Natural killer cell (primary cell): ENCODE results near the gene NPHP4. TPM values are rescaled to one million over a fixed set of nuclear protein-coding genes. Genes with fewer than 3 reads are reported as not detected.

Experiments
- ATAC-seq, 3 donors: fragments of 150-1000 bp in 2 of 3; fragments of 200-7000 bp in 1 of 3; cut with Tn5 transposase; 1 replicate in 1 of 3; 2 replicates in 2 of 3; pipeline ENCODE4 v1.10.0; 2021; ENCODE audit warnings: mild to moderate bottlenecking in 2 of 3, moderate library complexity in 2 of 3
- DNase-seq, 2 donors: peaks; one replicate each; pipeline versions ENCODE4 v3.0.0 to v3.0.0-alpha.2; 2013 to 2021; ENCODE audit warnings: mixed read lengths in 1 of 2
- H3K27ac ChIP-seq: one replicate; pipeline ENCODE4 v1.5.1; 2013; ENCODE audit warnings: mild to moderate bottlenecking, low read length
- H3K27me3 ChIP-seq: one replicate; pipeline ENCODE4 v1.6.1; 2013; ENCODE audit warnings: low read length; ENCODE audit not compliant: control insufficient read depth, insufficient read depth
- H3K36me3 ChIP-seq: one replicate; pipeline ENCODE4 v1.6.1; 2013; ENCODE audit warnings: low read length; ENCODE audit not compliant: control insufficient read depth, insufficient read depth
- H3K4me1 ChIP-seq: one replicate; pipeline ENCODE4 v1.6.1; 2013; ENCODE audit warnings: low read length; ENCODE audit not compliant: control insufficient read depth, insufficient read depth
- H3K4me3 ChIP-seq: one replicate; pipeline ENCODE4 v1.5.1; 2013; ENCODE audit warnings: low read length
- H3K9me3 ChIP-seq: one replicate; pipeline ENCODE4 v1.6.1; 2013; ENCODE audit warnings: low read length; ENCODE audit not compliant: control insufficient read depth, insufficient read depth
- H3K27ac Mint-ChIP-seq, 2 donors: one replicate each; pipeline ENCODE4 v1.8.0; 2022; ENCODE audit warnings: mild to moderate bottlenecking in 2 of 2, mixed read lengths in 2 of 2, moderate library complexity in 1 of 2
- H3K27me3 Mint-ChIP-seq, 2 donors: one replicate each; pipeline ENCODE4 v1.8.0; 2022; ENCODE audit warnings: low read depth in 2 of 2, mixed read lengths in 2 of 2
- H3K36me3 Mint-ChIP-seq: one replicate; pipeline ENCODE4 v1.8.0; 2022; ENCODE audit warnings: mixed read lengths
- H3K4me1 Mint-ChIP-seq, 2 donors: one replicate each; pipeline ENCODE4 v1.8.0; 2022; ENCODE audit warnings: mixed read lengths in 2 of 2
- H3K4me3 Mint-ChIP-seq: one replicate; pipeline ENCODE4 v1.8.0; 2022; ENCODE audit warnings: mild to moderate bottlenecking, moderate library complexity, mixed read lengths
- H3K9me3 Mint-ChIP-seq, 2 donors: one replicate each; pipeline ENCODE4 v1.8.0; 2022; ENCODE audit warnings: mixed read lengths in 2 of 2
- CTCF ChIP-seq: fragments of 200-600 bp; IDR thresholded peaks from one replicate; pipeline ENCODE4 v1.8.0; 2022; ENCODE audit warnings: antibody characterized with exemption
- WGBS: methylation state at CpG from one replicate; pipeline ENCODE4 v1.1.7; 2013; ENCODE audit warnings: missing lambda C conversion rate; ENCODE audit not compliant: insufficient coverage; 5-methylcytosine and 5-hydroxymethylcytosine counted together
- intact Hi-C: fragments of 100-400 bp; cut with micrococcal nuclease; formaldehyde crosslinking; loops from one replicate; pipeline ENCODE4 v1.14.2; 2022
- total RNA-seq, 4 donors: library from RNA; stranded (reverse); fragments of 120-200 nt in 1 of 4; gene quantifications; one replicate each; pipeline versions ENCODE4 v1.2.3 to v1.2.4, GENCODE V29; 2013 to 2022

NPHP4 gene
- total RNA-seq, 3 donors from 2014 or later (not counting 1 experiment from before 2014, with no cell fraction given): 6.3 to 14.7 (median 10.1) TPM

- DNase-seq (no peak), ATAC-seq (no peak)
- H3K4me1 ChIP-seq: no peaks in the 10 kb centered on the region
- peaks cover 10 to 14% of the 10 kb centered on the region in 2 donors for H3K4me1 Mint-ChIP-seq
- no peaks in the 10 kb centered on the region for H3K9me3 Mint-ChIP-seq
- H3K4me3 Mint-ChIP-seq: no peak overlapping the region
- peaks cover 2% of the 10 kb centered on the region for H3K36me3 ChIP-seq
- intact Hi-C loops: no loop called here
- no peak overlapping the region for H3K4me3 ChIP-seq
- WGBS: 97% methylated on average over 22 of the region's 24 CpGs
- H3K27me3 Mint-ChIP-seq: no peaks in the 10 kb centered on the region
- no peak overlapping the region for H3K27ac Mint-ChIP-seq
- no peak overlapping the region for H3K27ac ChIP-seq
- H3K9me3 ChIP-seq: no peaks in the 10 kb centered on the region
- H3K27me3 ChIP-seq: no peaks in the 10 kb centered on the region
- TF ChIP-seq CTCF: no peak
- no peaks in the 10 kb centered on the region for H3K36me3 Mint-ChIP-seq
These were observed 41.0 kb downstream of the NPHP4 start for GRCh38 chr1:5950994-5951785.

GRCh38 chr1:5950201-5950895 lies 41.9 kb downstream of the NPHP4 start:
- no peaks in the 10 kb centered on the region for H3K27me3 Mint-ChIP-seq
- no peak for TF ChIP-seq CTCF
- H3K27me3 ChIP-seq: no peaks in the 10 kb centered on the region
- ATAC-seq (no peak), DNase-seq (no peak)
- no peaks in the 10 kb centered on the region for H3K9me3 Mint-ChIP-seq
- no peak overlapping the region for H3K4me3 ChIP-seq
- no peaks in the 10 kb centered on the region for H3K36me3 Mint-ChIP-seq
- no peaks in the 10 kb centered on the region for H3K9me3 ChIP-seq
- 88% methylated on average over 7 of the region's 7 CpGs for WGBS
- H3K27ac Mint-ChIP-seq: no peak overlapping the region
- H3K27ac ChIP-seq: no peak overlapping the region
- peaks cover 10 to 11% of the 10 kb centered on the region in 2 donors for H3K4me1 Mint-ChIP-seq
- intact Hi-C loops: no loop called here
- no peak overlapping the region for H3K4me3 Mint-ChIP-seq
- H3K4me1 ChIP-seq: no peaks in the 10 kb centered on the region
- H3K36me3 ChIP-seq: peaks cover 2% of the 10 kb centered on the region

- Mint-ChIP-seq H3K4me1 (peaks cover 5% of the 10 kb centered on the region in 2 donors), H3K9me3 (no peaks in the 10 kb centered on the region), H3K4me3 (no peak overlapping the region), H3K36me3 (no peaks in the 10 kb centered on the region), H3K27ac (no peak overlapping the region), H3K27me3 (no peaks in the 10 kb centered on the region)
- H3K4me1 ChIP-seq: no peaks in the 10 kb centered on the region
- no peak for TF ChIP-seq CTCF
- DNase-seq: no peak
- no peak overlapping the region for H3K27ac ChIP-seq
- no peaks in the 10 kb centered on the region for H3K27me3 ChIP-seq
- intact Hi-C loops: no loop called here
- H3K36me3 ChIP-seq: peaks cover 2% of the 10 kb centered on the region
- H3K9me3 ChIP-seq: no peaks in the 10 kb centered on the region
- H3K4me3 ChIP-seq: no peak overlapping the region
- ATAC-seq: no peak
- 68% methylated on average over 4 of the region's 4 CpGs for WGBS
These were observed 42.5 kb downstream of the NPHP4 start for GRCh38 chr1:5949761-5950100.
